DND-41 (cell line): Measurements from ENCODE around the gene EPM2A.

Experiments
- EZH2 ChIP-seq: IDR thresholded peaks from 3 replicates; pipeline ENCODE4 v1.6.1; 2012; ENCODE audit warnings: borderline replicate concordance, low read depth, mild to moderate bottlenecking, moderate library complexity, low read length, inconsistent platforms; ENCODE audit not compliant: severe bottlenecking
- TF ChIP-seq, protein P1 (sequence below): IDR thresholded peaks from 2 replicates; pipeline ENCODE4 v1.5.1; 2012; ENCODE audit warnings: borderline replicate concordance, low read length, moderate library complexity, mild to moderate bottlenecking; ENCODE audit not compliant: poor library complexity, severe bottlenecking; ENCODE audit errors: extremely low read depth

DNA sequence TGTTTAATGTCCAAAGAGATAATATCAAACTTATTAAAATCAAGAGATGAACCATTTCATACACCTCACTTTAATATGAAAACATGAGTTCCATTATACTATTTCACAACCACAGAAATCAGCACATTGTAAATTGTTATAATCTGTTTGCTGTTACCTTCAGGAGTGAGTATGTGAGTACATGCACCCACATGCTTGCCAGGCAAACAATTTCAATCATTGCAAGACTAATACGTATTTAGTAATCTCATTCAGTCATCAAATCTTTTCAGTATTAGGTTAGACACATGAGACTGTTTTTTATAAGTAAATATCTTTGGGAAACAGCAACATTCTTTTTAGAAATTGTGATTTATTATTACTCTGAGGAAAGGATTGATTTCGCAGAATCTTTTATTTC lies 9.3 kb upstream of the EPM2A start:
- TF ChIP-seq, protein P1, sequence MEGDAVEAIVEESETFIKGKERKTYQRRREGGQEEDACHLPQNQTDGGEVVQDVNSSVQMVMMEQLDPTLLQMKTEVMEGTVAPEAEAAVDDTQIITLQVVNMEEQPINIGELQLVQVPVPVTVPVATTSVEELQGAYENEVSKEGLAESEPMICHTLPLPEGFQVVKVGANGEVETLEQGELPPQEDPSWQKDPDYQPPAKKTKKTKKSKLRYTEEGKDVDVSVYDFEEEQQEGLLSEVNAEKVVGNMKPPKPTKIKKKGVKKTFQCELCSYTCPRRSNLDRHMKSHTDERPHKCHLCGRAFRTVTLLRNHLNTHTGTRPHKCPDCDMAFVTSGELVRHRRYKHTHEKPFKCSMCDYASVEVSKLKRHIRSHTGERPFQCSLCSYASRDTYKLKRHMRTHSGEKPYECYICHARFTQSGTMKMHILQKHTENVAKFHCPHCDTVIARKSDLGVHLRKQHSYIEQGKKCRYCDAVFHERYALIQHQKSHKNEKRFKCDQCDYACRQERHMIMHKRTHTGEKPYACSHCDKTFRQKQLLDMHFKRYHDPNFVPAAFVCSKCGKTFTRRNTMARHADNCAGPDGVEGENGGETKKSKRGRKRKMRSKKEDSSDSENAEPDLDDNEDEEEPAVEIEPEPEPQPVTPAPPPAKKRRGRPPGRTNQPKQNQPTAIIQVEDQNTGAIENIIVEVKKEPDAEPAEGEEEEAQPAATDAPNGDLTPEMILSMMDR = no peak
- no peak for TF ChIP-seq EZH2
